MM.1S (cell line): ENCODE measurements around the gene ORC3.

Source experiments
- EZH2 ChIP-seq: fragments of 300-600 bp; sonication (generic); optimal IDR thresholded peaks from 2 replicates; pipeline ENCODE3; 2017; ENCODE audit warnings: low read depth, mild to moderate bottlenecking, antibody characterized with exemption, low read length, mixed read lengths
- EZH2phosphoT487 ChIP-seq: fragments of 300-600 bp; sonication (generic); IDR thresholded peaks from 2 replicates; pipeline ENCODE4 v1.6.1; 2018; ENCODE audit warnings: antibody characterized with exemption, low read length
- TF ChIP-seq, protein P1 (sequence below): fragments of 300-600 bp; sonication (generic); IDR thresholded peaks from 2 replicates; pipeline ENCODE4 v1.5.1; 2016; ENCODE audit warnings: antibody characterized with exemption, low read length, mixed read lengths

DNA sequence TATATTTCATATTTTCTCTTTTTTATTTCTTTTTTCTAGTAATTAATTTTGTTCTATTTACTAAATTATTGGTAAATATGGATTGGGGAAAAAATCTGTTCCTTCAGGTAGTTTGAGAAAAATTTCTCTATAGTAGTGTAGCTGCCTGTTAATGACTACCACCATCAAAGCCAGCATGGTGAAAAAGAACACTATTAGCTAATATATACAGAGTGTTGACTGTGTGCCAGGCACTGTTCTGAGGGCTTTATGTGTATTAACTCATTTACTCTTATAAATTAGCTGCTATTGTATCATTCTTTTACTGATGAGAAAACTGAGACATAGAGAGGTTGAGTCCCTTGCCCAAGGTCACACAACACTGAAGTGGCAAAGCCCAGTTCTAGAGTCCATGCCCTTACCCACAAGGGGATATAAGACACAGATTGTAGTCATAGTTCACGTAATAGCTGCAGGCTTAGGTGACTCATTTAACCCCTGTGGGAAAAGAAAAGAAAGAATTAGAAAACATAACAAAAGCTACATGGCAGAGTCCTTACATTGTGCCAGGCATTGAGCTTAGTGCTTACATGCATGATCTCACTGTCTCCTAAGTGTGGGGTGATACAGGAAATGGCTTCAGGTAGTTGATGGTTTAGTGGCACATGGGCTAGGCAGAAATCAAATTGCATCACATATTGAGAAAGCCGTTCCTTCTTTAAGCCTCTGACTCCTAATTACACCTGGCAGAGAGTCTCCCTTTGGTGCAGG lies 124.3 kb downstream of the ORC3 start:
- TF ChIP-seq, protein P1, sequence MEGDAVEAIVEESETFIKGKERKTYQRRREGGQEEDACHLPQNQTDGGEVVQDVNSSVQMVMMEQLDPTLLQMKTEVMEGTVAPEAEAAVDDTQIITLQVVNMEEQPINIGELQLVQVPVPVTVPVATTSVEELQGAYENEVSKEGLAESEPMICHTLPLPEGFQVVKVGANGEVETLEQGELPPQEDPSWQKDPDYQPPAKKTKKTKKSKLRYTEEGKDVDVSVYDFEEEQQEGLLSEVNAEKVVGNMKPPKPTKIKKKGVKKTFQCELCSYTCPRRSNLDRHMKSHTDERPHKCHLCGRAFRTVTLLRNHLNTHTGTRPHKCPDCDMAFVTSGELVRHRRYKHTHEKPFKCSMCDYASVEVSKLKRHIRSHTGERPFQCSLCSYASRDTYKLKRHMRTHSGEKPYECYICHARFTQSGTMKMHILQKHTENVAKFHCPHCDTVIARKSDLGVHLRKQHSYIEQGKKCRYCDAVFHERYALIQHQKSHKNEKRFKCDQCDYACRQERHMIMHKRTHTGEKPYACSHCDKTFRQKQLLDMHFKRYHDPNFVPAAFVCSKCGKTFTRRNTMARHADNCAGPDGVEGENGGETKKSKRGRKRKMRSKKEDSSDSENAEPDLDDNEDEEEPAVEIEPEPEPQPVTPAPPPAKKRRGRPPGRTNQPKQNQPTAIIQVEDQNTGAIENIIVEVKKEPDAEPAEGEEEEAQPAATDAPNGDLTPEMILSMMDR, result no peak
- TF ChIP-seq EZH2phosphoT487 (no peak), EZH2 (no peak)
